MM.1S (cell line): ENCODE measurements around the gene ARIH1.
A peak's percentile ranks its signal among the peaks of the same experiment; 100 is the strongest.
"Not testable (repeated sequence)": the region's sequence is repeated elsewhere in the genome, so short reads cannot be mapped to it uniquely, and the experiment has no call there.

Experiments used
- DNase-seq: peaks from one replicate; pipeline ENCODE4 v3.0.0-alpha.2; 2015
- H2AFZ ChIP-seq: fragments of 300-600 bp; sonication (generic); 2 replicates; pipeline ENCODE4 v1.6.0; 2016; ENCODE audit warnings: antibody characterized with exemption, low read length
- H3F3A ChIP-seq: fragments of 300-600 bp; sonication (generic); 2 replicates; pipeline ENCODE4 v1.6.1; 2016; ENCODE audit warnings: mild to moderate bottlenecking, antibody characterized with exemption, low read length, moderate library complexity, mixed read lengths; ENCODE audit not compliant: insufficient read depth
- H3K27ac ChIP-seq: fragments of 300-600 bp; sonication (generic); 2 replicates; pipeline ENCODE4 v1.5.1; 2016; ENCODE audit warnings: mild to moderate bottlenecking, low read length
- H3K27me3 ChIP-seq: fragments of 300-600 bp; sonication (generic); replicated peaks from 2 replicates; pipeline ENCODE4 v1.6.0; 2016; ENCODE audit warnings: low read length; ENCODE audit not compliant: insufficient read depth
- H3K36me3 ChIP-seq: fragments of 300-600 bp; sonication (generic); replicated peaks from 2 replicates; pipeline ENCODE4 v1.6.1; 2016; ENCODE audit warnings: mild to moderate bottlenecking, low read length, mixed read lengths; ENCODE audit not compliant: insufficient read depth
- H3K4me1 ChIP-seq: fragments of 300-600 bp; sonication (generic); 2 replicates; pipeline ENCODE4 v1.6.1; 2016; ENCODE audit warnings: low read length, mixed read lengths
- H3K4me2 ChIP-seq: fragments of 300-600 bp; sonication (generic); 2 replicates; pipeline ENCODE4 v1.6.0; 2016; ENCODE audit warnings: low read depth, low read length
- H3K4me3 ChIP-seq: fragments of 300-600 bp; sonication (generic); 2 replicates; pipeline ENCODE4 v1.5.1; 2016; ENCODE audit warnings: low read length, mixed read lengths
- H3K79me2 ChIP-seq: fragments of 300-600 bp; sonication (generic); 2 replicates; pipeline ENCODE4 v1.6.1; 2016; ENCODE audit warnings: mixed run types, low read length, mixed read lengths
- H3K9ac ChIP-seq: fragments of 300-600 bp; sonication (generic); 2 replicates; pipeline ENCODE4 v1.6.1; 2016; ENCODE audit warnings: low read length, mixed read lengths
- H3K9me2 ChIP-seq: fragments of 300-600 bp; sonication (generic); replicated peaks from 2 replicates; pipeline ENCODE4 v1.6.1; 2016; ENCODE audit warnings: mild to moderate bottlenecking, low read length, mixed read lengths; ENCODE audit not compliant: insufficient read depth
- H3K9me3 ChIP-seq: fragments of 300-600 bp; sonication (generic); replicated peaks from 2 replicates; pipeline ENCODE4 v1.6.1; 2016; ENCODE audit warnings: mild to moderate bottlenecking, low read length, mixed read lengths; ENCODE audit not compliant: insufficient read depth
- H4K20me1 ChIP-seq: fragments of 300-600 bp; sonication (generic); 2 replicates; pipeline ENCODE4 v1.6.1; 2016; ENCODE audit warnings: mild to moderate bottlenecking, low read length, moderate library complexity, mixed read lengths; ENCODE audit not compliant: insufficient read depth
- CTCF ChIP-seq: fragments of 300-600 bp; sonication (generic); IDR thresholded peaks from 2 replicates; pipeline ENCODE4 v1.5.1; 2016; ENCODE audit warnings: antibody characterized with exemption, low read length, mixed read lengths
- EZH2 ChIP-seq: fragments of 300-600 bp; sonication (generic); optimal IDR thresholded peaks from 2 replicates; pipeline ENCODE3; 2017; ENCODE audit warnings: low read depth, mild to moderate bottlenecking, antibody characterized with exemption, low read length, mixed read lengths
- EZH2phosphoT487 ChIP-seq: fragments of 300-600 bp; sonication (generic); IDR thresholded peaks from 2 replicates; pipeline ENCODE4 v1.6.1; 2018; ENCODE audit warnings: antibody characterized with exemption, low read length

ARIH1 gene

GRCh38 chr15:72614810-72615532, 140.8 kb downstream of the ARIH1 start:
- DNase-seq: no peak
- Histone ChIP-seq H3K4me2 (0 out of 2 replicates have a peak overlapping the region, but pooled peaks have one; percentile 36), H3K27me3 (no peaks in the 10 kb centered on the region), H3K4me3 (no peak overlapping the region), H4K20me1 (no peaks in the 10 kb centered on the region), H2AFZ (peak overlapping the region; percentile 65; the same call in 1 of the 2 replicates), H3K9me2 (no peaks in the 10 kb centered on the region), H3K79me2 (no peaks in the 10 kb centered on the region), H3K9me3 (no peaks in the 10 kb centered on the region), H3F3A (no peaks in the 10 kb centered on the region), H3K27ac (peak overlapping the region; percentile 56; the same call in 1 of the 2 replicates), H3K36me3 (no peaks in the 10 kb centered on the region), H3K4me1 (peaks cover 20% of the 10 kb centered on the region), H3K9ac (no peak overlapping the region)
- no peak for TF ChIP-seq EZH2
- TF ChIP-seq EZH2phosphoT487: no peak
- TF ChIP-seq CTCF: no peak

GRCh38 chr15:72615533-72616233, 141.6 kb downstream of the ARIH1 start:
- H3K27me3 ChIP-seq, H3K79me2 ChIP-seq, H3K4me3 ChIP-seq, H3K9ac ChIP-seq, H3K9me3 ChIP-seq, H3K9me2 ChIP-seq, H4K20me1 ChIP-seq, H3F3A ChIP-seq, H3K36me3 ChIP-seq: not testable (repeated sequence)
- peaks cover 20% of the 10 kb centered on the region for H3K4me1 ChIP-seq
- peak; percentile 93 for DNase-seq
- peak overlapping the region; percentile 56; the same call in 1 of the 2 replicates for H3K27ac ChIP-seq
- peak overlapping the region; percentile 65 for H2AFZ ChIP-seq
- peak; percentile 52 for TF ChIP-seq CTCF
- H3K4me2 ChIP-seq: peak overlapping the region; percentile 36

GRCh38 chr15:72616491-72617210, 142.5 kb downstream of the ARIH1 start:
- TF ChIP-seq EZH2phosphoT487 (no peak), CTCF (no peak), EZH2 (no peak)
- no peak overlapping the region for H3K27ac ChIP-seq
- no peaks in the 10 kb centered on the region for H4K20me1 ChIP-seq
- peak overlapping the region; percentile 36; the same call in 1 of the 2 replicates for H3K4me2 ChIP-seq
- no peaks in the 10 kb centered on the region for H3K9me2 ChIP-seq
- no peaks in the 10 kb centered on the region for H3K36me3 ChIP-seq
- no peaks in the 10 kb centered on the region for H3K9me3 ChIP-seq
- H3K27me3 ChIP-seq: no peaks in the 10 kb centered on the region
- DNase-seq: no peak
- no peaks in the 10 kb centered on the region for H3K79me2 ChIP-seq
- no peak overlapping the region for H3K9ac ChIP-seq
- H3K4me3 ChIP-seq: no peak overlapping the region
- peak overlapping the region; percentile 65; the same call in 1 of the 2 replicates for H2AFZ ChIP-seq
- no peaks in the 10 kb centered on the region for H3F3A ChIP-seq
- peaks cover 20% of the 10 kb centered on the region for H3K4me1 ChIP-seq

GRCh38 chr15:72623854-72624253, 149.7 kb downstream of the ARIH1 start:
- not testable (repeated sequence) for H3K4me3 ChIP-seq, H3K9ac ChIP-seq, H3K27ac ChIP-seq, H3K4me2 ChIP-seq, DNase-seq, H3K79me2 ChIP-seq, H3K27me3 ChIP-seq, H3K36me3 ChIP-seq, H3K9me2 ChIP-seq, H3K9me3 ChIP-seq, H3F3A ChIP-seq, H4K20me1 ChIP-seq, H2AFZ ChIP-seq, H3K4me1 ChIP-seq

GRCh38 chr15:72626153-72626552, 152.0 kb downstream of the ARIH1 start:
- not testable (repeated sequence) for H3K4me3 ChIP-seq, H3K27me3 ChIP-seq, H3K9me2 ChIP-seq, H4K20me1 ChIP-seq, H3K9ac ChIP-seq, H3K4me1 ChIP-seq, H3K9me3 ChIP-seq, DNase-seq, H3F3A ChIP-seq, H3K79me2 ChIP-seq, H3K4me2 ChIP-seq, H2AFZ ChIP-seq, H3K27ac ChIP-seq, H3K36me3 ChIP-seq
